GM19324 (cell line): ENCODE measurements around the gene PDGFB.

Experiments
- ATAC-seq: cut with Tn5 transposase; IDR thresholded peaks from one replicate; pipeline ENCODE4 v1.9.1; 2021; ENCODE audit warnings: mild to moderate bottlenecking, moderate library complexity; ENCODE audit not compliant: unreplicated experiment, low FRiP score

Gene PDGFB

DNA sequence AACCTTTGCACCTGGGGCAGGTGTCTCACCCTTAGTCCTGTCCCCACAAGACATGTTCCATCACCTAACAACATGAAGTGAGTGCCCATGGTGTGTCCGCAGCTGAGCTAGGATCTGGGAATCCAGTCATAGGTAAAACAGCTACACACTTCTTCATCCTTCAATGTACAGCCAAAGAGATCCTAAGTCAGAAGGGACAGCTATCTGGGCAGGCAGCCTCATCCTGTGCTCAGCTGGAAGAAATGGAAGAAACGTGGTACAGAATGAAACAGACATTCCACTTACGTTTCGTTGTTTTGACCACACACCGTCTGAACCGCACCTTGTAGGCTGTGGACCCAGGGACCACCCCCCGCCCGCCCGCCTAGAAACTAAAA lies 30.8 kb downstream of the PDGFB start:
- ATAC-seq: no peak

GRCh38 chr22:39212721-39213376 lies 31.9 kb downstream of the PDGFB start:
- ATAC-seq: no peak

DNA sequence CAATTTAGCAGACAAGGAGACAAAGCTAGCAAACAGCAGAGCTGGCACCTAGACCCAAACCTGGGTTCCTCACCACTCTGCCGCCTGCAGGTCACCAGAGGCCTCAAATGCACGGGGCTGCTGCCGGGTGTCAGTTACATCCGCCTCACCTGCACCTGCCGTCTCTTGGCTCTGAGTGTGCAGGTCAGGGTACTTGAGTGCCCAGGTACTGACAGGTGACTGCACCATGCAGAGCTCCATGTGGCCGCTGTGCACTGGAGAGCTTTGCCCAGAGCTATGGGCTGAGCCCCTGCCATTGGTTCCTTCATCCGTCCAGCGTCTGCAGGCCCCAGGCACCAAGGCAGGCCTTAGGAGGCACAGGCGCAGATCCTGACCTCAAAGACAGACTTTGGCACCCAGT lies 35.0 kb downstream of the PDGFB start:
- ATAC-seq: no peak

- ATAC-seq: no peak
Measured at GRCh38 chr22:39208013-39208680, 36.6 kb downstream of the PDGFB start.

GRCh38 chr22:39207141-39208012 lies 37.4 kb downstream of the PDGFB start:
- ATAC-seq: no peak

GRCh38 chr22:39206491-39206890 lies 38.3 kb downstream of the PDGFB start:
- no peak for ATAC-seq

DNA sequence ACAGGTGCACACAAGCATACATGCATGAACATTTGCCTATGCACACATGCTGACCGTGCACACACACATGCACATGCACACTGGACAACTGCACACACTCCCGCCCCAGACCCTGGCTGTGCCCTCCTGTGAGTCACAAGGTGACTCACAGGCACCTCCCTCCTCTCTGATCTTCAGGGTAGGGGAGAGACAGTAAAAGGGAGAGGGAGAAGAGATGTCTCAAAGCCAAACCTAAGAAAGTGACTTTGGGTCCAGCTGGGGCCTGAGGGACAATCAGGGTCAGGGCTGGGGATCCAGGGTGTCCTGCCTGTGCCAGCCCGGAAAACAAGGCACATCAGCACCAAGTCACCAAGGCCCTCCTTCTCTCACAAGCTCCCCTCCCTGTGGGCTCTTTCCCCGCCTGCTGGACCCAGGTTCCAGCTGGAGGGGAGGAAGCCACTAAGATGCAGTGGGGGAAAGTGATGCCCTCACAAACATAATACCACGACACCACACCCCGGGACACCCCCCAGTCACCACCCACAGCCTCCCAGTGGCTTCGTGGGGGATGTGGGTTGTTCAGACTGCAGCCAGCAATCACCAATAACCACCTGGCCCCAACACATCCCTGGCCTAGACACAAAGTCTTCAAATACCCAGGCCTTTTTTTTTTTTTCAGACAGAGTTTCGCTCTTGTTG lies 39.3 kb downstream of the PDGFB start:
- ATAC-seq: no peak

GRCh38 chr22:39204216-39204615 lies 40.6 kb downstream of the PDGFB start:
- no peak for ATAC-seq

GRCh38 chr22:39197578-39197977 lies 47.2 kb downstream of the PDGFB start:
- no peak for ATAC-seq

DNA sequence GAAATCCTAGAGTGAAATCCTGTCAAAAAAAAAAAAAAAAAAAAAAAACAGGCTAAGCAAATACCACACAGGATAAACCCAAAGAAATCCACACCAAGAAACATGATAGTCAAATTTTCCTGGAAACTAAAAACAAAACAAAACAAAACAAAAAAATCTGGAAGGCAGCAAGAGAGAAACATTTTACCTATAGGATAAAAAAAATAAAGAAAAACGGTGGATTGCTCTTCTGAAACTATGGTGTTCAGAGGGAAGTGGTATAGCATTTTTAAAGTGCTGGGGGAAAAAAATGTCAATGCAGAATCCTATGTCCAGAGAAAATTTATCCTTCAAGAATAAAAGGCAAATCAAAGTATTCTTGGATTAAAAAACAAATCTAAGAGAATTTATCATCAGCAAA lies 50.7 kb downstream of the PDGFB start:
- ATAC-seq: no peak

GRCh38 chr22:39188809-39189208 lies 56.0 kb downstream of the PDGFB start:
- no peak for ATAC-seq

- ATAC-seq: no peak
Measured at GRCh38 chr22:39185601-39186012, 59.2 kb downstream of the PDGFB start.

DNA sequence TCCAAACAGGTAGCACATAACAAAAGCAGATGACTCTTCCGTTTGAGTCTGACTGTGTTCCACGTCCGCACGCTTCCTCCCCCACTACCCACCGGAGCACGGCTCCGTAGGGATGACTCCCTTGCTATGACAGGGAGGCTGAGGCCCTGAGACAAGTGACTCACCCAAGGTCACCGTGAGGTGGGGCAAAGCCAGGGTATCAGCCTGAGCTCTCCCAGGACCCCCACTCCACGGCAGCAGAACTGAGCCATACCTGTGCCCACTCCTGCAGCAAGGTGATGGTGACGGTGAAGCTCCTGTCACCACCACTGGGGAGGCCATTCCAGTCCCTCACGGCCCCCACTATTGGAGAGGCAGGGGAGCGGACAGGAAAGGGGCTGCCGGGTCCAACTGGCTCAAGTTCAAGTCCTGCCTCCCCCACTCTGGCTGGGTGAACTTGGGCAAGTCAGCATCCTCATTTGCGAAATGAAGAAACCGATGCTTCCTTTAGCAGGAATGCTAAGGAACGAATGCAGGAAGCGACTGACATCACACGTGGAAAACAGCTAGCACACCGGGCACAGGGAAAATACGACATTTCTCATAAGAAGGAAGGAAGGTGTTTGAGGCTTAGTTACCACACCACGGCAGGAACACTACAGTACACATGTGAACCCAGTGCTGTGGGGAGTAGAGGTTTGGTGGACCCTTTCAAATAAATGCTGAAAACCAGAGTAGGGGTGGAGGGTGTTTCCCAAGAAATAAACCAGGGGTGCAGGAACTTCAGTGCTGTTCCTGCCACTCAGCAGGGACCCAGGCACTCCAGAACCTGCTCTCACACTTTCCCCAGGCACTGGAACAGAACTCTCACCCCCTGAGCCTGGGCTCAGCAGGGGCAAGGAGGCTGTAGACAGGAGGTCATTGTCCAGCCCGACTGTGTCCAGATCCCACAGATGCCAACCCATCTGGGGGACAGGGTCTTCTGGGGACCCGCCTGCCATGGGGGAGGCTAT lies 59.9 kb downstream of the PDGFB start:
- no peak for ATAC-seq

GRCh38 chr22:39183991-39184585 lies 60.7 kb downstream of the PDGFB start:
- no peak for ATAC-seq

GRCh38 chr22:39182478-39183030 lies 62.2 kb downstream of the PDGFB start:
- no peak for ATAC-seq

DNA sequence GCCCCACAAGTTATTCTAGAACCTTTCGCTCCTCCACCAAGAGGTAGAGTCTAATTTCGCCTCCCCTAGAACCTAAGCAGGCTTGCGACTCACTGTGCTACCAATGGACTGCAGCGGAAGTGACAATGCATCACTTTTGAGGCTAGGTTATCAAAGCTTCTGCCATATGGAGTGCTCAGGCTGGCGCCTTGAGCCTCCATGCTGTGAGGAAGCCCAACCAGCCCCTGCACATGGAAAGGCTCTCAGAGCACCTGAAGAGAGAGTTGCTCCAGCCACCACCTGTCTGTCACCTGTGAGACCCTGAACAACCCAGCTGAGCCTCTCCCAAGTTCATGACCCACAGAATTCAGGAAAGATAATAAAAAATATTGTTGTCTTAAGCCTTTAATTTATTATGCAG lies 63.0 kb downstream of the PDGFB start:
- ATAC-seq: no peak

GRCh38 chr22:39181356-39181755 lies 63.4 kb downstream of the PDGFB start:
- ATAC-seq: no peak

DNA sequence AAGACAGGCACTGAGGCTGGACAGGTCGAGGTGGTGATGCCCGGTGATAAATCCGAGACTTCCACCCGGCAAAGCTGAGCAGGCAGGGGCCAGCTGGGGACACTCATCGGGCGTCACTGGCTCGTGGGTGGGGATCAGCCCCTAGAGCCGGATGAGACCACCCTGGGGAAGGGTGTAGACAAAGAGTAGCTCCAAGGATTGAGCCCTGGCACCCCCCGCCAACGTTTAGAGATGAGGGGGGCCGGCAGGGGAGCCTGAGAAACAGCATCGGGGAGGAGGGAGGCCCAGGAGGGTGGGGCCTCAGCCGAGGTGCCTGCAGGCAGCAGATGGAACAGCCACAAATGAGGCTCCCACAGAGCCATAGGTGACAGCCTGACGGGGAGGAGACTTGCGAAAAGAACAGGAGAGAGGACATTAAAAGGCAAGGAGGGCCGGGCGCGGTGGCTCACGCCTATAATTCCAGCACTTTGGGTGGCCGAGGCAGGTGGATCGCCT lies 64.9 kb downstream of the PDGFB start:
- no peak for ATAC-seq

DNA sequence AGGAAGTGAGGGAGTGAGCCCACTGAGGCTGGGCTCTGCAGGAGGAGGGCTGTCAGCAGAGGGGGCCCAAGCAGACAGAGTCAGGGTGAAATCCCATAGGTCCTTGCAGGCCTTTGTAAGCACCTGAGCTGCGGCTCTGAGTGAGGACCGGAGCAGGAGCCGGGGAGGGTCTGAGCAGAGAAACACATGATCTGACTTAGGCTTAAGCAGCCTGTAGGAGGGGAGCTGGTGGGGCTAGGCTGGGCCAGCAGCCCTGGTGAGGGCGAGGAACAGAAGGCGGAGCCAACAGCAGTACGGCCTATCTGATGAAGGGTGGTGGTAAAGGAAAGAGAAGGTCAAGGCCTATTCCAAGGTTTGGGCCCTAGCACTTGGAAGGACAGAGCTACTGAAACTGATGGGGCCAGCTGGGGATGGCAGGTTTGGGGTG lies 65.4 kb downstream of the PDGFB start:
- ATAC-seq: no peak
